Measurements from ENCODE around the gene GRM8.

GRCh38 chr7:126690104-126690503 lies 562.6 kb downstream of the GRM8 start:
- TF ChIP-seq TAF1 (IDR thresholded peaks at IDR 0.05; ENCODE audit: borderline replicate concordance, insufficient read depth, low read length) (no peak), POLR2AphosphoS5 (IDR thresholded peaks at IDR 0.05; ENCODE audit: low read depth, low read length) (no peak), REST (IDR thresholded peaks at IDR 0.05; ENCODE audit: insufficient read depth in 1 of 2, low read depth in 2 of 2, low read length in 2 of 2) (no peak)

Data from PFSK-1 (cell line).